Activated CD4-positive, alpha-beta T cell treated with anti-CD3 and anti-CD28 coated beads, Interleukin-2, amount 50 U/mL, for 16 hours (primary cell): ENCODE data around the gene ESPL1.
"Not testable (repeated sequence)": the region's sequence is repeated elsewhere in the genome, so short reads cannot be mapped to it uniquely, and the experiment has no call there.

ENCODE experiments used
- DNase-seq: peaks from one replicate; pipeline ENCODE4 v3.0.0-alpha.2; 2020

ESPL1 gene

GRCh38 chr12:53265783-53266182 is 2.3 kb upstream of the ESPL1 start:
- DNase-seq: no peak

- DNase-seq: peak; percentile 46
Measured at GRCh38 chr12:53267306-53267998, 647 bp upstream of the ESPL1 start.

- DNase-seq: no peak
Measured at GRCh38 chr12:53268630-53269562, 797 bp downstream of the ESPL1 start.

- DNase-seq: no peak
Measured at GRCh38 chr12:53274445-53274844, 6.3 kb downstream of the ESPL1 start.

DNA sequence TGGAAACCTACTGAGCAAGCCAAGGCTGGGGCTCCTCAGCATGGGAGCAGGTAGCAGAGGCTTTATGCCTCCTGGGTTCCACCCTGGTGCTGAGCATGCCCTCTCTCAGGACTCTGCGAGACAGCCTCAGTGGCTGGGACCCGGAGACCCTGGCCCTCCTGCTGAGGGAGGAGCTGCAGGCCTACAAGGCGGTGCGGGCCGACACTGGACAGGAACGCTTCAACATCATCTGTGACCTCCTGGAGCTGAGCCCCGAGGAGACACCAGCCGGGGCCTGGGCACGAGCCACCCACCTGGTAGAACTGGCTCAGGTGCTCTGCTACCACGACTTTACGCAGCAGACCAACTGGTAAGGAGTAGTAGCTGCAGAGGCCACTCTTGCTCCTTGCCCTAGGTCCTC is 8.4 kb downstream of the ESPL1 start:
- no peak for DNase-seq

- DNase-seq: no peak
Measured at GRCh38 chr12:53277981-53278380, 9.9 kb downstream of the ESPL1 start.

- no peak for DNase-seq
Measured at GRCh38 chr12:53279283-53279869, 11.3 kb downstream of the ESPL1 start.

DNA sequence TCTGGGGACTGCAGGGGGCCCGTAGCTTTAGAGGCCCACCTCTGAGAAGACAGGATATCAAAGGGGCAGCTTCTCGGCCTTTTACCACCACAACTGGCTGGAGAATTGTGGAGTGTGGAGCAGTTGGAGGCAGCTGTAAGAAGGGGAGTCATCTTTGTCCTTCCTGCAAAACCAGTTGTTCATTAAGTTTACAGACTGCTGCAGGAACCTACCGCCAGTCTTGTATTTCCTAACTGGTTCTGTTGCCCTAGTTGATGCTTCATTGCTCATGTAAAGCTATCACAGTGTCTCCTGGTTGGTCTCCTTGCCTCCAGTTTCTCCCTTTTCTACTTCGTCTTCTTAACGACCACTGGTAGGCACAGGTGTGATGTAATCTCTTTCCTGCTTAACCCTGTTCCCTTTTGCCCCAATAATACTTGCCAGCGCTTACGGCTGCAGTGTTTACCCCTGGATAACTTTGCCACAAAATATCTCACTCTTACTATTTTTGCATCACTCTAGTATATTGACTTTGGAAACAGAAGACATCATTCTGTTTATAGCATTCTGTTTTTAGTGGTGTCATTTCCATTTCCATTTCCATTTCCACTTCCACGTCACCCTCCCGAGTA is 11.9 kb downstream of the ESPL1 start:
- DNase-seq: no peak

- DNase-seq: no peak
Measured at GRCh38 chr12:53286448-53286847, 18.3 kb downstream of the ESPL1 start.

DNA sequence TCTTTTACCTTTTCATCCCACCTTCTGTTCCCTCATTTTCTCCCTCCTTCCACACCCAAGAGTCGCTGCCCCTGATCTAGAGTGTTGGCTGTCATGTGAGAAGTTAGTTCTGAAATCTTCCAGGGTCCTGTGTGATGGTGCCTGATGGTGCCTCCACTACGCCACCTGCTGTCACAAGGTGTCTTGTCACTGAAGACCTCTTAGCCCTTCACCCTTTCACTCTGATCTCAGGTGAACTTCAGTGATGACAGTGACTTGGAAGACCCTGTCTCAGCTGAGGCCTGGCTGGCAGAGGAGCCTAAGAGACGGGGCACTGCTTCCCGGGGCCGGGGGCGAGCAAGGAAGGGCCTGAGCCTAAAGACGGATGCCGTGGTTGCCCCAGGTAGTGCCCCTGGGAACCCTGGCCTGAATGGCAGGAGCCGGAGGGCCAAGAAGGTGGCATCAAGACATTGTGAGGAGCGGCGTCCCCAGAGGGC is 19.7 kb downstream of the ESPL1 start:
- DNase-seq: peak; percentile 68

GRCh38 chr12:53288322-53288721 is 20.2 kb downstream of the ESPL1 start:
- no peak for DNase-seq

DNA sequence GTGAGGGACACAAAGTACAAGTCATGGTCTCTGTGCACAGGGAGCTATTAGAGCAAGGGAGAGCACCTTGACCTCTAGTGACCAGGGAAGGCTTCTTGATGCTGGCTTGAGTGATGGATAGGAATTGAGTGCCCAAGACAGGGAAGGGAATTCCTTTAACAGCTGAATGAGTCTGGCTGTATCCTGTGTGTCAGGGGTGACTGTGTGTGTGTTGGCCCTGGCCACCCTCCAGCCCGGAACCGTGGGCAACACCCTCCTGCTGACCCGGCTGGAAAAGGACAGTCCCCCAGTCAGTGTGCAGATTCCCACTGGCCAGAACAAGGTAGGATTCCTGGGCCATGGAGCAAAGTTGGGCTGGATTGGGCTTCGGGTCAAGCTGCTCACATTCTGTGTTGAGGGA is 21.8 kb downstream of the ESPL1 start:
- DNase-seq: no peak

DNA sequence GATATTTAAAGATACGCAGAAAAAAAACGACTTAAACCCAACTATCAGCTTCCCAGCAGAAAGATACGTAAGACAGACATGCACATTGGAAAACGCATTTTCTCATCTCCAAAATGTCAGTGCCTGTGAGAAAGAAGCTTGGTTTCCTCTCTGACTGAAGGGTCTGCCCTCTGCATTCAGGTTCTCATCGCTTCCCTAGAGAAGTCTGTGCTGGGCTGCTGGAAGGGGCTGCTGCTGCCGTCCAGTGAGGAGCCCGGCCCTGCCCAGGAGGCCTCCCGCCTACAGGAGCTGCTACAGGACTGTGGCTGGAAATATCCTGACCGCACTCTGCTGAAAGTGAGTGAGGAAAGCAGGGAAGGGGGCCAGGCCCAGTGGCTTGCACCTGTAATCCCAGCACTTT is 22.6 kb downstream of the ESPL1 start:
- DNase-seq: no peak

DNA sequence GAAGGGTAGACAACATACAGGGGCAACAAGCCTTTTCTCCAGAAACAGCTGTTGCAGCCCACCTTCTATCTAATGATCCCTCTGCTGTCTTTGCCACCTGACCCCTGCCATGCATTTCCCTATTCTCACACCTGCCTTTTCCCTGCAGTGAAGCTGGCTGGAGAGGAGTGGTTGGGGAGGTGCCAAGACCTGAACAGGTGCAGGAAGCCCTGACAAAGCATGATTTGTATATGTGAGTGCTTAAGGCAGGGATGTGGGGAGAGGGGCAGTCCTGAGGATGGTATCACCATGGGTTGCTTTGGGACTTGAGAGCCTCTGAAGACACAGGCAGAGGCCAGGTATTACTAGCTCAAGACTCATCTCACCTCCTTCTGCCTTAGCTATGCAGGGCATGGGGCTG is 24.3 kb downstream of the ESPL1 start:
- no peak for DNase-seq

DNA sequence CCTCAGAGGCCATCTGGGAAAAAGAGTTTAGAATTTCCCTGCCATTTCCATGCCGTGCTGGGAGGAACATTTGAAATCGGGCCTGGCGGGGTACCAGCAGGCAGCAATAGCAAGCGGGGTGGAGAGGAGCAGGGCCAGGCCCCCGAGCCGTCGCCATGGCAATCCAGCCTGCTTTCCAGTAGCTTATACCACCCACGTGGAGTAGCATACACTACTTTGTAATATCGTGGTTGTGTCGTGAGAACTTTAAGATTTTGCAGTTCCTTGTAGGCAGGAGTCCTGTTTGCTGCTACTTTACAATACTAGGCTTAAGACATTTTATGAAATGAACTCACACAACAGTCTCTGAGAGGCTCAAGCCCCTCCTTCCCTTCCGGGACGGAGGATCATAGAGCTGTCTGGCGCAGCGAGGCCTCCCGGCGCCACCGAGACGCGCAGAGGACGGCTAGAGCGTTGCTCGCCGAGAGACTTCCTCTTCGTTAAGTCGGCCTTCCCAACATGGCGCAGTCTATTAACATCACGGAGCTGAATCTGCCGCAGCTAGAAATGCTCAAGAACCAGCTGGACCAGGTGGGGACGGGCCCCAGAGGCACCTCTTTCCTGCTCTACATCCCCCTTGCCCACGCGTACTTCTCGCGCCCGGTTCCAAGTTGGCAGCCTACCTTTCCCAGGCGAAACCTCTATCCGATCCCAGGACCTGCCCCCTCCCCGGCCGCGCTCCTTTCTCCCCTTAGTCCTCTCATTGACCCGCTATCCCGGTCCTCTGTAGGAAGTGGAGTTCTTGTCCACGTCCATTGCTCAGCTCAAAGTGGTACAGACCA is 27.2 kb downstream of the ESPL1 start, which contains the start of gene PFDN5:
Gene PFDN5, plus strand, starts transcription at position 473 of the 821 bp plus-strand sequence. Its CDS starts 26 bp downstream, at position 499.
- peak; percentile 93 for DNase-seq

- DNase-seq: no peak
Measured at GRCh38 chr12:53295891-53296219, 27.8 kb downstream of the ESPL1 start.

DNA sequence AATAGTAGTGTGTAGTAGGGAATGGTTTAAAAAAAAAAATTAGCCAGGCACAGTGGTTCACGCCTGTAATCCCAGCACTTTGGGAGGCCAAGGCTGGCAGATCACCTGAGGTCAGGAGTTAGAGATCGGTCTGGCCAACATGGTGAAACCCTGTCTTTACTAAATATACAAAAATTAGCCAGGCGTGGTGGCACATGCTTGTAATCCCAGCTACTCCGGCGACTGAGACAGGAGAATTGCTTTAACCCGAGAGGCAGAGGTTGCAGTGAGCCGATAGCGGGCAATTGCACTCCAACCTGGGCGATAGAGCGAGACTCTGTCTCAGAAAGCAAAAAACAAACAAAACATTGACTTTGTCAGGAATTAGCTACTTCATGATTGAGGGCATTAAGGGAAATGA is 29.0 kb downstream of the ESPL1 start:
- not testable (repeated sequence) for DNase-seq

DNA sequence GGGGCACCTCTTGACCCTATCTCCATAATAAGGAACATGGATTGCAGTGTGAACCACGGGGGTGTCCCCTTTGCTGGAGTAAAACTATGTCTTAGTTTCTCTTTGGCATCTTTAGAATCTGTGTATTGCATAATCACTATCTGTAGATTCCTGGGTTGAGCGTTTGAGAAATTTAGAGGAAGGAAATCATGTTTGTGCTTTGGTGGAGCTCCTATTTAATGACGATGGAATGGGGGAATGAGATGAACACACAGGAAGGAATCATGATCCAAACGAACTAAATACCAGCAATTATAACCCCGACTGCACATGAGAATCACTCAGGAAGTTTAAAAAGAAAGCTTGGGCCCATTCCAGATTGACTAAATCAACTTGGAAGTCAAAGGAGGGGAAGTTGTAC is 30.1 kb downstream of the ESPL1 start:
- DNase-seq: no peak

GRCh38 chr12:53299101-53299453 is 31.0 kb downstream of the ESPL1 start:
- DNase-seq: peak; percentile 59

GRCh38 chr12:53299454-53300180 is 31.5 kb downstream of the ESPL1 start, which contains the start of gene MYG1:
TSS of gene MYG1 (plus strand) at chr12:53299695. CDS start at chr12:53299738, 43 bp downstream.
- DNase-seq: peak; percentile 95

DNA sequence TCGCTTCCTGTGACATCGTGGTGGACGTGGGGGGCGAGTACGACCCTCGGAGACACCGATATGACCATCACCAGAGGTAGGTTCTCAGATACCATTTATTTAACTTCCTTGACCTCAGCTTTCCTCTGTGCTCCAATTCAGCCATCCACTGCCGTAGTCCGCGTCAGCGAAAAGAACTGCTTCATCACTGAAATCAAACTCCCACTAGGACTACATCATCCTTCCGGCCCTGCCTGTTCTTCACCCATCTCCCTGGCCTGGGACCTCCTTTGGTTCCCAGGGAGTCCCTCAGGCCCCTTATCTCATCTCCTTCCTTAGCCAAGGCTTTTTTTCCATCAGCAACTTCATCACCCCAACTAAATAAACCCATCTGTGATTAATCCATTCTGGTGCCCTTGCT is 32.1 kb downstream of the ESPL1 start:
- peak; percentile 28 for DNase-seq

GRCh38 chr12:53302903-53303302 is 34.8 kb downstream of the ESPL1 start:
- no peak for DNase-seq
